ENCODE results near the gene MED12L. TPM values are rescaled to one million over a fixed set of nuclear protein-coding genes. Genes with fewer than 3 reads are reported as not detected.

Gene MED12L
- total RNA-seq, 2 donors from 2014 or later, result 3.3 to 6.4 TPM

- peaks cover 5% of the 10 kb centered on the region for H3K4me1 Mint-ChIP-seq
- H3K36me3 Mint-ChIP-seq (ENCODE audit: low read depth), result no peaks in the 10 kb centered on the region
- peaks cover 5% of the 10 kb centered on the region for H3K27me3 Mint-ChIP-seq
- no peaks in the 10 kb centered on the region for H3K9me3 Mint-ChIP-seq
- peak within 1 kb of the TSS; percentile 75 for H3K4me3 Mint-ChIP-seq
- peak; percentile 84 for ATAC-seq (replicated peaks)
- peak within 1 kb of the TSS; percentile 80 for H3K27ac Mint-ChIP-seq
These were observed 231.0 kb downstream of the MED12L start, which contains the start of gene GPR87 for GRCh38 chr3:151316267-151316991. Gene GPR87, minus strand, starts transcription at chr3:151316820. Its CDS starts 16,720 bp downstream, at chr3:151300100.

- H3K4me3 Mint-ChIP-seq, result peak overlapping the region; percentile 28
- H3K27me3 Mint-ChIP-seq, result peaks cover 7% of the 10 kb centered on the region
These were observed 232.8 kb downstream of the MED12L start for GRCh38 chr3:151318313-151318712.

GRCh38 chr3:151318991-151319390, 233.5 kb downstream of the MED12L start:
- Mint-ChIP-seq H3K36me3 (ENCODE audit: low read depth) (no peaks in the 10 kb centered on the region), H3K27me3 (peaks cover 10% of the 10 kb centered on the region), H3K4me1 (peaks cover 13% of the 10 kb centered on the region), H3K27ac (no peak overlapping the region), H3K4me3 (peak overlapping the region; percentile 45), H3K9me3 (peaks cover 6% of the 10 kb centered on the region)
- no peak for ATAC-seq (replicated peaks)

More at GRCh38 chr3:151318313-151318712, 232.8 kb downstream of the MED12L start:
- peaks cover 4% of the 10 kb centered on the region for H3K9me3 Mint-ChIP-seq
- peak overlapping the region; percentile 46 for H3K27ac Mint-ChIP-seq
- no peak for ATAC-seq (replicated peaks)
- no peaks in the 10 kb centered on the region for H3K36me3 Mint-ChIP-seq (ENCODE audit: low read depth)
- peaks cover 9% of the 10 kb centered on the region for H3K4me1 Mint-ChIP-seq

- H3K4me1 Mint-ChIP-seq, result peaks cover 13% of the 10 kb centered on the region
- H3K9me3 Mint-ChIP-seq, result peaks cover 6% of the 10 kb centered on the region
- peaks cover 10% of the 10 kb centered on the region for H3K27me3 Mint-ChIP-seq
- ATAC-seq (replicated peaks), result no peak
- peak overlapping the region; percentile 45 for H3K4me3 Mint-ChIP-seq
- peak overlapping the region; percentile 40 for H3K27ac Mint-ChIP-seq
- no peaks in the 10 kb centered on the region for H3K36me3 Mint-ChIP-seq (ENCODE audit: low read depth)
These were observed 234.2 kb downstream of the MED12L start for GRCh38 chr3:151319628-151320027.

GRCh38 chr3:151320131-151320530, 234.7 kb downstream of the MED12L start:
- peaks cover 10% of the 10 kb centered on the region for H3K27me3 Mint-ChIP-seq
- ATAC-seq (replicated peaks), result no peak

GRCh38 chr3:151321526-151321925, 236.1 kb downstream of the MED12L start:
- H3K27ac Mint-ChIP-seq, result no peak overlapping the region
- H3K4me1 Mint-ChIP-seq, result peaks cover 13% of the 10 kb centered on the region
- H3K9me3 Mint-ChIP-seq, result peaks cover 6% of the 10 kb centered on the region
- H3K27me3 Mint-ChIP-seq, result peaks cover 14% of the 10 kb centered on the region
- ATAC-seq (replicated peaks), result no peak
- H3K4me3 Mint-ChIP-seq, result no peak overlapping the region
- H3K36me3 Mint-ChIP-seq (ENCODE audit: low read depth), result no peaks in the 10 kb centered on the region

More at GRCh38 chr3:151320131-151320530, 234.7 kb downstream of the MED12L start:
- H3K9me3 Mint-ChIP-seq, result peaks cover 6% of the 10 kb centered on the region
- no peaks in the 10 kb centered on the region for H3K36me3 Mint-ChIP-seq (ENCODE audit: low read depth)
- H3K4me3 Mint-ChIP-seq, result peak overlapping the region; percentile 45
- H3K4me1 Mint-ChIP-seq, result peaks cover 13% of the 10 kb centered on the region
- H3K27ac Mint-ChIP-seq, result peak overlapping the region; percentile 40

- H3K4me1 Mint-ChIP-seq, result peaks cover 13% of the 10 kb centered on the region
- H3K9me3 Mint-ChIP-seq, result peaks cover 6% of the 10 kb centered on the region
- no peak overlapping the region for H3K4me3 Mint-ChIP-seq
- H3K27me3 Mint-ChIP-seq, result peaks cover 14% of the 10 kb centered on the region
- no peaks in the 10 kb centered on the region for H3K36me3 Mint-ChIP-seq (ENCODE audit: low read depth)
- no peak for ATAC-seq (replicated peaks)
- H3K27ac Mint-ChIP-seq, result no peak overlapping the region
These were observed 237.0 kb downstream of the MED12L start for GRCh38 chr3:151322511-151322910.

- ATAC-seq (replicated peaks), result no peak
- peak overlapping the region; percentile 59 for H3K4me3 Mint-ChIP-seq
- peaks cover 6% of the 10 kb centered on the region for H3K9me3 Mint-ChIP-seq
- H3K4me1 Mint-ChIP-seq, result peaks cover 8% of the 10 kb centered on the region
- no peaks in the 10 kb centered on the region for H3K36me3 Mint-ChIP-seq (ENCODE audit: low read depth)
- H3K27ac Mint-ChIP-seq, result no peak overlapping the region
- H3K27me3 Mint-ChIP-seq, result peaks cover 23% of the 10 kb centered on the region
These were observed 242.2 kb downstream of the MED12L start for GRCh38 chr3:151327571-151328198.

- H3K27me3 Mint-ChIP-seq, result peaks cover 19% of the 10 kb centered on the region
- peaks cover under 1% of the 10 kb centered on the region for H3K9me3 Mint-ChIP-seq
- H3K4me3 Mint-ChIP-seq, result peak overlapping the region; percentile 59
- no peaks in the 10 kb centered on the region for H3K36me3 Mint-ChIP-seq (ENCODE audit: low read depth)
- peak overlapping the region; percentile 62 for H3K27ac Mint-ChIP-seq
- peak; percentile 90 for ATAC-seq (replicated peaks)
- H3K4me1 Mint-ChIP-seq, result peaks cover 3% of the 10 kb centered on the region
These were observed 243.0 kb downstream of the MED12L start for GRCh38 chr3:151328298-151328995.

GRCh38 chr3:151329363-151329762, 243.9 kb downstream of the MED12L start, which contains the start of gene P2RY13:
Gene P2RY13, minus strand, starts transcription at chr3:151329549. Its CDS starts 21 bp downstream, at chr3:151329528.
- peak within 1 kb of the TSS; percentile 62 for H3K27ac Mint-ChIP-seq
- H3K4me1 Mint-ChIP-seq, result no peaks in the 10 kb centered on the region
- H3K9me3 Mint-ChIP-seq, result no peaks in the 10 kb centered on the region
- no peak for ATAC-seq (replicated peaks)
- no peaks in the 10 kb centered on the region for H3K36me3 Mint-ChIP-seq (ENCODE audit: low read depth)
- peak within 1 kb of the TSS; percentile 59 for H3K4me3 Mint-ChIP-seq
- H3K27me3 Mint-ChIP-seq, result peaks cover 18% of the 10 kb centered on the region

- ATAC-seq (replicated peaks), result no peak
- H3K27ac Mint-ChIP-seq, result no peak overlapping the region
- no peaks in the 10 kb centered on the region for H3K36me3 Mint-ChIP-seq (ENCODE audit: low read depth)
- H3K4me3 Mint-ChIP-seq, result no peak overlapping the region
- H3K4me1 Mint-ChIP-seq, result no peaks in the 10 kb centered on the region
- no peaks in the 10 kb centered on the region for H3K9me3 Mint-ChIP-seq
- peaks cover 18% of the 10 kb centered on the region for H3K27me3 Mint-ChIP-seq
These were observed 244.9 kb downstream of the MED12L start for GRCh38 chr3:151330379-151330778.

- H3K27me3 Mint-ChIP-seq, result peaks cover 19% of the 10 kb centered on the region
- H3K4me3 Mint-ChIP-seq, result no peak overlapping the region
- no peaks in the 10 kb centered on the region for H3K9me3 Mint-ChIP-seq
- ATAC-seq (replicated peaks), result no peak
- H3K36me3 Mint-ChIP-seq (ENCODE audit: low read depth), result no peaks in the 10 kb centered on the region
- no peak overlapping the region for H3K27ac Mint-ChIP-seq
- no peaks in the 10 kb centered on the region for H3K4me1 Mint-ChIP-seq
These were observed 245.4 kb downstream of the MED12L start for GRCh38 chr3:151330899-151331298.

- H3K27ac Mint-ChIP-seq, result no peak overlapping the region
- H3K36me3 Mint-ChIP-seq (ENCODE audit: low read depth), result no peaks in the 10 kb centered on the region
- H3K4me1 Mint-ChIP-seq, result no peaks in the 10 kb centered on the region
These were observed 246.2 kb downstream of the MED12L start for GRCh38 chr3:151331696-151332095.

GRCh38 chr3:151345859-151346258, 260.4 kb downstream of the MED12L start:
- no peak overlapping the region for H3K27ac Mint-ChIP-seq
- no peaks in the 10 kb centered on the region for H3K9me3 Mint-ChIP-seq
- ATAC-seq (replicated peaks), result no peak
- H3K4me1 Mint-ChIP-seq, result peaks cover under 1% of the 10 kb centered on the region
- H3K27me3 Mint-ChIP-seq, result peaks cover 19% of the 10 kb centered on the region
- peak overlapping the region; percentile 11 for H3K4me3 Mint-ChIP-seq
- no peaks in the 10 kb centered on the region for H3K36me3 Mint-ChIP-seq (ENCODE audit: low read depth)

More at GRCh38 chr3:151331696-151332095, 246.2 kb downstream of the MED12L start:
- ATAC-seq (replicated peaks), result no peak
- H3K4me3 Mint-ChIP-seq, result no peak overlapping the region
- H3K27me3 Mint-ChIP-seq, result peaks cover 17% of the 10 kb centered on the region
- H3K9me3 Mint-ChIP-seq, result no peaks in the 10 kb centered on the region

Data from activated T-helper 17 cell treated with anti-CD3 and anti-CD28 coated beads, Interleukin-2, amount 50 U/mL, for 72 hours (primary cell).